GM13977 (cell line): Measurements from ENCODE around the gene TMEM109.

Source experiments
- DNase-seq: peaks from one replicate; pipeline ENCODE4 v3.0.0; 2012; ENCODE audit warnings: low spot score
- CTCF ChIP-seq: IDR thresholded peaks from 2 replicates; pipeline ENCODE4 v1.5.1; 2012; ENCODE audit warnings: mild to moderate bottlenecking, control low read depth; ENCODE audit not compliant: insufficient read depth; ENCODE audit errors: extremely low read depth, missing control alignments
- in situ Hi-C: fragments of 300-500 bp; cut with MboI; formaldehyde crosslinking; loops from one replicate; pipeline ENCODE4 v1.12.0; 2022; ENCODE audit warnings: low sequenced_read_pairs, low pct_unique_long_range_greater_than_20kb, mixed read lengths, inconsistent platforms; ENCODE audit not compliant: unreplicated experiment

The TMEM109 gene

GRCh38 chr11:60913793-60914632, at the start of gene TMEM109:
Gene TMEM109 (plus strand): TSS chr11:60914158. CDS start chr11:60919694, 5,536 bp downstream.
- in situ Hi-C loops: no loop called here
- no peak for TF ChIP-seq CTCF
- DNase-seq: peak; percentile 94

GRCh38 chr11:60864856-60865513, 49.0 kb upstream of the TMEM109 start:
- in situ Hi-C loops: no loop called here
- DNase-seq: no peak
- no peak for TF ChIP-seq CTCF

GRCh38 chr11:60866911-60867870, 46.8 kb upstream of the TMEM109 start, which contains the start of gene ZP1:
Gene ZP1 (plus strand): TSS chr11:60867542. CDS start chr11:60867562, 20 bp downstream.
- no peak for DNase-seq
- in situ Hi-C loops: no loop called here
- TF ChIP-seq CTCF: no peak

- no peak for DNase-seq
- TF ChIP-seq CTCF: no peak
- in situ Hi-C loops: no loop called here
Measured at GRCh38 chr11:60867871-60868681, 45.9 kb upstream of the TMEM109 start.

- no peak for DNase-seq
- in situ Hi-C loops: no loop called here
- TF ChIP-seq CTCF: no peak
Measured at GRCh38 chr11:60868682-60869450, 45.1 kb upstream of the TMEM109 start.
